ENCODE data around the gene PTCRA.

DNA sequence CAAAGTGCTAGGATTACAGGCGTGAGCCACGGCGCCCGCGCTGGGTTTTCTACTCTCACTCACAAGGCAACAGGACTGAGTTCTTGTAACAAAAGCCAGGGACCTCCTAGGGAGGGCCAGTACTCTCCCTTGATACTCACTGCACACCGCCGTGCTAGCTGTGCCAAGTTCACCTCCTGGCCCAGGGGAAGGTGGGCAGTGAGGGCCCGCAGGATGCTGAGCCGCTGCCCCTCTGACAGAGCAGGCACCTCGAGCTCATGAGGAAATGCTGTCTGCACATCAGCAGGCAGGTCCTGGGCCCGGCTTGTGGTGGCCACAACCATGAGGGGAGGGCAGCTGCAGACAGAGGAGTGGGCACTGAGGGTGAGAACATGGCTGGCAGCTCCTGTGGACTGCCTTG is 51.4 kb downstream of the PTCRA start:
- TF ChIP-seq, protein P1, sequence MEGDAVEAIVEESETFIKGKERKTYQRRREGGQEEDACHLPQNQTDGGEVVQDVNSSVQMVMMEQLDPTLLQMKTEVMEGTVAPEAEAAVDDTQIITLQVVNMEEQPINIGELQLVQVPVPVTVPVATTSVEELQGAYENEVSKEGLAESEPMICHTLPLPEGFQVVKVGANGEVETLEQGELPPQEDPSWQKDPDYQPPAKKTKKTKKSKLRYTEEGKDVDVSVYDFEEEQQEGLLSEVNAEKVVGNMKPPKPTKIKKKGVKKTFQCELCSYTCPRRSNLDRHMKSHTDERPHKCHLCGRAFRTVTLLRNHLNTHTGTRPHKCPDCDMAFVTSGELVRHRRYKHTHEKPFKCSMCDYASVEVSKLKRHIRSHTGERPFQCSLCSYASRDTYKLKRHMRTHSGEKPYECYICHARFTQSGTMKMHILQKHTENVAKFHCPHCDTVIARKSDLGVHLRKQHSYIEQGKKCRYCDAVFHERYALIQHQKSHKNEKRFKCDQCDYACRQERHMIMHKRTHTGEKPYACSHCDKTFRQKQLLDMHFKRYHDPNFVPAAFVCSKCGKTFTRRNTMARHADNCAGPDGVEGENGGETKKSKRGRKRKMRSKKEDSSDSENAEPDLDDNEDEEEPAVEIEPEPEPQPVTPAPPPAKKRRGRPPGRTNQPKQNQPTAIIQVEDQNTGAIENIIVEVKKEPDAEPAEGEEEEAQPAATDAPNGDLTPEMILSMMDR (IDR thresholded peaks at IDR 0.05) = no peak
- TF ChIP-seq POLR2A (IDR thresholded peaks at IDR 0.05) = no peak
